Cardiac fibroblast (primary cell): ENCODE results near the gene HOXC6.

Source experiments
- DNase-seq, 2 donors: peaks; one replicate each; pipeline versions ENCODE4 v3.0.0 to v3.0.0-alpha.2; 2010; ENCODE audit warnings: low read depth in 2 of 2
- H3K4me3 ChIP-seq, 2 donors: replicated peaks in 1 of 2; 1 replicate in 1 of 2; 2 replicates in 1 of 2; pipeline ENCODE4 v1.5.1; 2011; ENCODE audit warnings: low read depth in 2 of 2, low read length in 2 of 2, mild to moderate bottlenecking in 2 of 2, moderate library complexity in 1 of 2
- CTCF ChIP-seq: IDR thresholded peaks from one replicate; pipeline ENCODE4 v1.5.1; 2011; ENCODE audit warnings: low read depth, mild to moderate bottlenecking, low read length, inconsistent platforms

HOXC6 gene

DNA sequence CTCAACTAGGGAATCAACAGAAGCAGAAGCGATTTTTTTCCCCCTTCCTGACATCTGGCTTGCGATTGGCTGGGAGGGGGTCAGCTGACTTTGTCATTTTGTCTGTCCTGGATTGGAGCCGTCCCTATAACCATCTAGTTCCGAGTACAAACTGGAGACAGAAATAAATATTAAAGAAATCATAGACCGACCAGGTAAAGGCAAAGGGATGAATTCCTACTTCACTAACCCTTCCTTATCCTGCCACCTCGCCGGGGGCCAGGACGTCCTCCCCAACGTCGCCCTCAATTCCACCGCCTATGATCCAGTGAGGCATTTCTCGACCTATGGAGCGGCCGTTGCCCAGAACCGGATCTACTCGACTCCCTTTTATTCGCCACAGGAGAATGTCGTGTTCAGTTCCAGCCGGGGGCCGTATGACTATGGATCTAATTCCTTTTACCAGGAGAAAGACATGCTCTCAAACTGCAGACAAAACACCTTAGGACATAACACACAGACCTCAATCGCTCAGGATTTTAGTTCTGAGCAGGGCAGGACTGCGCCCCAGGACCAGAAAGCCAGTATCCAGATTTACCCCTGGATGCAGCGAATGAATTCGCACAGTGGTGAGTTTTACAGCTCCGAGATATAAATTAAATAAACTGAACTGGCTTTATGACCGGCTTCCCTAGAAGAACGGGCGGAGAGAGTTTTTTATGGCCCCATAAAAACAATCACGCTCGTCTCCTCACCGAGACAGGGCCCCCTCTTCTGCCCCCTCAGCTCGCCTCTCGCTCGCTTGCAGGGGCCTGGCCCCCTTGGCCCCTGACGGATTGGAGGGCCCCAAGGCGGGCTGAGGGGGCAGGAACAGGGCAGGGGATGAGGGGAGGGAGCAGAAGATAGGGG lies at the start of gene HOXC6:
HOXC6 (plus strand) TSS at position 127 of the 888 bp plus-strand sequence; CDS start at position 209, 82 bp downstream.
- H3K4me3 ChIP-seq, result no peak within 1 kb of the TSS
- peak in 1 of 2 donors; percentile 7 for DNase-seq
- no peak for TF ChIP-seq CTCF

GRCh38 chr12:53978477-53979356 lies 49.5 kb upstream of the HOXC6 start:
- DNase-seq, result no peak
- TF ChIP-seq CTCF, result no peak
- H3K4me3 ChIP-seq, result no peak overlapping the region

GRCh38 chr12:53980104-53980801 lies 48.0 kb upstream of the HOXC6 start:
- DNase-seq, result no peak
- TF ChIP-seq CTCF, result no peak
- no peak overlapping the region for H3K4me3 ChIP-seq

- DNase-seq, result no peak
- TF ChIP-seq CTCF, result no peak
- no peak overlapping the region for H3K4me3 ChIP-seq
Observed at GRCh38 chr12:53980802-53981496, 47.3 kb upstream of the HOXC6 start.

- no peak for DNase-seq
- TF ChIP-seq CTCF, result no peak
Observed at GRCh38 chr12:53981634-53982565, 46.3 kb upstream of the HOXC6 start.

More at GRCh38 chr12:53981634-53982565, 46.3 kb upstream of the HOXC6 start:
- no peak overlapping the region for H3K4me3 ChIP-seq
